H1 (cell line): Measurements from ENCODE around the gene MYRF.

Experiments used
- TAF7 ChIP-seq: optimal IDR thresholded peaks from 2 replicates; pipeline ENCODE3; 2011; ENCODE audit warnings: low read depth, mild to moderate bottlenecking, inconsistent platforms, low read length, moderate library complexity, borderline replicate concordance
- TF ChIP-seq, protein P1 (sequence below): IDR thresholded peaks from 2 replicates; pipeline ENCODE4 v1.6.1; 2012; ENCODE audit warnings: inconsistent platforms

DNA sequence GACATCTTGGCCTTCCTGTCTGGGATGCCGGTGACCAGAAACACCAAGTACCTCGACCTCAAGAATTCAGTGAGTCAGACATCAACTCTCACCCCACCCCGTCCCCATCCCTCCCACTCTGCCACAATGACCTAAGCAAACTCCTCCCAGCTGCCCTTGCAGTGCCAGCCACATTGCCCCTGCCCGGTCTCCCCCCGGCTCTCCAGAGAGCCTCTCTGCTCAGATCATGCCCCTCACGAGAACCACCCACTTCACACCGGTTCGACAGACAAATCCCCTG lies 23.6 kb upstream of the MYRF start:
- TF ChIP-seq TAF7 = no peak
- TF ChIP-seq, protein P1, sequence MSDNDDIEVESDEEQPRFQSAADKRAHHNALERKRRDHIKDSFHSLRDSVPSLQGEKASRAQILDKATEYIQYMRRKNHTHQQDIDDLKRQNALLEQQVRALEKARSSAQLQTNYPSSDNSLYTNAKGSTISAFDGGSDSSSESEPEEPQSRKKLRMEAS = no peak
